GM23248 (cell line): Measurements from ENCODE around the gene PARVB. TPM values are rescaled to one million over a fixed set of nuclear protein-coding genes. Genes with fewer than 3 reads are reported as not detected.

Experiments
- DNase-seq: peaks from one replicate; pipeline ENCODE4 v3.0.0-alpha.2; 2015
- H2AFZ ChIP-seq: fragments of 200-600 bp; sonication (generic); 2 replicates; pipeline ENCODE4 v1.6.1; 2016; ENCODE audit warnings: antibody characterized with exemption
- H3F3A ChIP-seq: fragments of 200-600 bp; sonication (generic); 2 replicates; pipeline ENCODE4 v1.6.1; 2016; ENCODE audit warnings: mild to moderate bottlenecking, antibody characterized with exemption, mixed run types; ENCODE audit not compliant: insufficient read depth
- H3K27ac ChIP-seq: fragments of 200-600 bp; sonication (generic); 2 replicates; pipeline ENCODE4 v1.5.1; 2016; ENCODE audit warnings: mild to moderate bottlenecking
- H3K27me3 ChIP-seq: fragments of 200-600 bp; sonication (generic); replicated peaks from 2 replicates; pipeline ENCODE4 v1.6.1; 2016; ENCODE audit warnings: mild to moderate bottlenecking; ENCODE audit not compliant: insufficient read depth
- H3K36me3 ChIP-seq: fragments of 200-600 bp; sonication (generic); 2 replicates; pipeline ENCODE4 v1.6.1; 2016; ENCODE audit warnings: low read depth, mild to moderate bottlenecking
- H3K4me1 ChIP-seq: fragments of 200-600 bp; sonication (generic); 2 replicates; pipeline ENCODE4 v1.6.1; 2016; ENCODE audit warnings: mild to moderate bottlenecking; ENCODE audit not compliant: insufficient read depth
- H3K4me2 ChIP-seq: fragments of 200-600 bp; sonication (generic); one replicate; pipeline ENCODE4 v1.6.1; 2016; ENCODE audit warnings: mild to moderate bottlenecking; ENCODE audit not compliant: unreplicated experiment
- H3K4me3 ChIP-seq: fragments of 200-600 bp; sonication (generic); 2 replicates; pipeline ENCODE4 v1.5.1; 2016; ENCODE audit warnings: mild to moderate bottlenecking
- H3K79me2 ChIP-seq: fragments of 200-600 bp; sonication (generic); 2 replicates; pipeline ENCODE4 v1.6.1; 2016; ENCODE audit warnings: mild to moderate bottlenecking; ENCODE audit not compliant: insufficient read depth
- H3K9ac ChIP-seq: fragments of 200-600 bp; sonication (generic); 2 replicates; pipeline ENCODE4 v1.6.1; 2016; ENCODE audit warnings: mild to moderate bottlenecking
- H3K9me2 ChIP-seq: fragments of 200-600 bp; sonication (generic); 2 replicates; pipeline ENCODE4 v1.6.1; 2016; ENCODE audit warnings: mixed run types, mild to moderate bottlenecking, moderate library complexity; ENCODE audit not compliant: insufficient read depth
- H3K9me3 ChIP-seq: fragments of 200-600 bp; sonication (generic); one replicate; pipeline ENCODE4 v1.6.1; 2017; ENCODE audit warnings: low read depth
- H4K20me1 ChIP-seq: fragments of 200-600 bp; sonication (generic); 2 replicates; pipeline ENCODE4 v1.6.0; 2016; ENCODE audit not compliant: insufficient read depth
- EZH2 ChIP-seq: fragments of 200-600 bp; sonication (generic); IDR thresholded peaks from 2 replicates; pipeline ENCODE4 v1.6.1; 2018; ENCODE audit warnings: antibody characterized with exemption, mild to moderate bottlenecking; ENCODE audit not compliant: insufficient read depth, poor library complexity, severe bottlenecking
- EZH2phosphoT487 ChIP-seq: fragments of 200-600 bp; sonication (generic); IDR thresholded peaks from 2 replicates; pipeline ENCODE4 v1.6.1; 2018; ENCODE audit warnings: antibody characterized with exemption, moderate library complexity, mild to moderate bottlenecking, low read depth; ENCODE audit not compliant: insufficient read depth
- WGBS, 2 experiments: methylation state at CpG; one replicate each; pipeline ENCODE4 v1.1.6; 2015 to 2017; ENCODE audit warnings: low lambda C conversion rate in 2 of 2, low coverage in 1 of 2; ENCODE audit errors: missing lambda C conversion rate in 2 of 2; 5-methylcytosine and 5-hydroxymethylcytosine counted together
- in situ Hi-C: fragments of 300-500 bp; cut with MboI; formaldehyde crosslinking; loops from 2 replicates; pipeline ENCODE4 v1.15.0; 2020
- polyA plus RNA-seq: library from polyadenylated mRNA; unstranded; fragments of >200 nt; fragmentation: Nextera tagmentation; extraction: Ambion mirVana; gene quantifications from 2 replicates; pipeline ENCODE4 v1.2.1, GENCODE V29; 2016
- total RNA-seq: library from RNA; depleted of rRNA; stranded (reverse); fragments of >200 nt; shearing (Covaris generic); gene quantifications from 2 replicates; pipeline ENCODE4 v1.2.3, GENCODE V29; 2014

Gene PARVB
- total and polyA plus RNA-seq, 2 experiments from 2014 or later, result 52.6 to 141 TPM

- Histone ChIP-seq H2AFZ (peak overlapping the region; percentile 46), H3K9me2 (no peaks in the 10 kb centered on the region), H3K27ac (peak overlapping the region; percentile 82), H3K4me2 (peak overlapping the region; percentile 15), H3K4me3 (no peak overlapping the region), H3K27me3 (no peaks in the 10 kb centered on the region), H3K9me3 (no peaks in the 10 kb centered on the region), H3K36me3 (peaks cover 10% of the 10 kb centered on the region; the same call in 1 of the 2 replicates), H3K4me1 (peaks cover 16% of the 10 kb centered on the region), H4K20me1 (no peaks in the 10 kb centered on the region), H3K79me2 (0 out of 2 replicates have a peak, but pooled peaks cover 12% of the 10 kb centered on the region), H3F3A (peaks cover 27% of the 10 kb centered on the region), H3K9ac (peak overlapping the region; percentile 63)
- DNase-seq, result peak; percentile 97
- no peak for TF ChIP-seq EZH2
- no peak for TF ChIP-seq EZH2phosphoT487
- in situ Hi-C loops, result loop anchor here (10.0 kb wide), 2 partner anchors 92 to 632 kb away; no protein-coding TSS in a partner anchor
- 14 to 19% methylated on average over 16 of the region's 16 CpGs for WGBS, 2 experiments
These were observed 31.7 kb upstream of the PARVB start for GRCh38 chr22:43992331-43992821.

GRCh38 chr22:43993072-43993760 lies 30.9 kb upstream of the PARVB start:
- H3F3A ChIP-seq, result peaks cover 27% of the 10 kb centered on the region
- H3K4me3 ChIP-seq, result no peak overlapping the region
- H3K4me1 ChIP-seq, result peaks cover 16% of the 10 kb centered on the region
- H2AFZ ChIP-seq, result no peak overlapping the region
- in situ Hi-C loops, result loop anchor here (10.0 kb wide), 2 partner anchors 92 to 632 kb away; no protein-coding TSS in a partner anchor
- peak; percentile 78 for DNase-seq
- H3K36me3 ChIP-seq, result peaks cover 12% of the 10 kb centered on the region; the same call in 1 of the 2 replicates
- no peak overlapping the region for H3K9ac ChIP-seq
- WGBS, 2 experiments, result 26 to 27% methylated on average over 20 of the region's 20 CpGs
- no peaks in the 10 kb centered on the region for H3K27me3 ChIP-seq
- TF ChIP-seq EZH2phosphoT487 (no peak), EZH2 (no peak)
- no peaks in the 10 kb centered on the region for H3K9me2 ChIP-seq
- H3K79me2 ChIP-seq, result 0 out of 2 replicates have a peak, but pooled peaks cover 12% of the 10 kb centered on the region
- H3K9me3 ChIP-seq, result no peaks in the 10 kb centered on the region
- no peak overlapping the region for H3K4me2 ChIP-seq
- H4K20me1 ChIP-seq, result no peaks in the 10 kb centered on the region
- H3K27ac ChIP-seq, result peak overlapping the region; percentile 82

- Histone ChIP-seq H3K27me3 (no peaks in the 10 kb centered on the region), H3K4me2 (no peak overlapping the region), H3K36me3 (peaks cover 13% of the 10 kb centered on the region; the same call in 1 of the 2 replicates), H3F3A (peaks cover 27% of the 10 kb centered on the region), H3K9ac (no peak overlapping the region), H3K9me3 (no peaks in the 10 kb centered on the region), H3K4me3 (no peak overlapping the region), H4K20me1 (no peaks in the 10 kb centered on the region), H3K4me1 (peaks cover 16% of the 10 kb centered on the region), H3K79me2 (0 out of 2 replicates have a peak, but pooled peaks cover 12% of the 10 kb centered on the region), H3K9me2 (no peaks in the 10 kb centered on the region), H3K27ac (no peak overlapping the region), H2AFZ (no peak overlapping the region)
- no peak for TF ChIP-seq EZH2
- no peak for TF ChIP-seq EZH2phosphoT487
- WGBS, 2 experiments, result 91 to 95% methylated on average over 7 to 11 of the region's 11 CpGs
- DNase-seq, result no peak
- in situ Hi-C loops, result loop anchor here (10.0 kb wide), 2 partner anchors 91 to 631 kb away; no protein-coding TSS in a partner anchor
These were observed 30.1 kb upstream of the PARVB start for GRCh38 chr22:43994006-43994405.

- Histone ChIP-seq H2AFZ (no peak overlapping the region), H4K20me1 (no peaks in the 10 kb centered on the region), H3K4me1 (peaks cover 16% of the 10 kb centered on the region), H3K9me3 (no peaks in the 10 kb centered on the region), H3K9ac (no peak overlapping the region), H3K36me3 (peaks cover 13% of the 10 kb centered on the region; the same call in 1 of the 2 replicates), H3K9me2 (no peaks in the 10 kb centered on the region), H3K27me3 (no peaks in the 10 kb centered on the region), H3K27ac (no peak overlapping the region), H3K4me3 (no peak overlapping the region), H3F3A (peaks cover 27% of the 10 kb centered on the region), H3K4me2 (no peak overlapping the region), H3K79me2 (0 out of 2 replicates have a peak, but pooled peaks cover 12% of the 10 kb centered on the region)
- 88 to 90% methylated on average over 9 of the region's 9 CpGs for WGBS, 2 experiments
- DNase-seq, result no peak
- no peak for TF ChIP-seq EZH2phosphoT487
- no peak for TF ChIP-seq EZH2
- in situ Hi-C loops, result loop anchor here (10.0 kb wide), 2 partner anchors 90 to 630 kb away; no protein-coding TSS in a partner anchor
These were observed 29.7 kb upstream of the PARVB start for GRCh38 chr22:43994416-43994815.
